T-helper 1 cell treated with Interleukin-12 subunit alpha and Interleukin-12 subunit beta and Interleukin-4 antibody, amounts not matched to agents 30 μg/mL and 1 μg/mL, for 36 hours (primary cell): ENCODE data around the gene BCAM.
"Not testable (repeated sequence)": the region's sequence is repeated elsewhere in the genome, so short reads cannot be mapped to it uniquely, and the experiment has no call there.

Experiments
- H3K27ac Mint-ChIP-seq: one replicate; pipeline ENCODE4 v1.8.0; 2021; ENCODE audit warnings: mild to moderate bottlenecking, mixed read lengths
- H3K27me3 Mint-ChIP-seq: one replicate; pipeline ENCODE4 v1.8.0; 2021; ENCODE audit warnings: low read depth, mixed read lengths
- H3K36me3 Mint-ChIP-seq: one replicate; pipeline ENCODE4 v1.8.0; 2021; ENCODE audit warnings: low read depth, mixed read lengths
- H3K4me1 Mint-ChIP-seq: one replicate; pipeline ENCODE4 v1.8.0; 2021; ENCODE audit warnings: low read depth, mixed read lengths
- H3K4me3 Mint-ChIP-seq: one replicate; pipeline ENCODE4 v1.8.0; 2021; ENCODE audit warnings: mild to moderate bottlenecking, moderate library complexity, mixed read lengths
- H3K9me3 Mint-ChIP-seq: one replicate; pipeline ENCODE4 v1.8.0; 2021; ENCODE audit warnings: mixed read lengths

Gene BCAM, protein sequence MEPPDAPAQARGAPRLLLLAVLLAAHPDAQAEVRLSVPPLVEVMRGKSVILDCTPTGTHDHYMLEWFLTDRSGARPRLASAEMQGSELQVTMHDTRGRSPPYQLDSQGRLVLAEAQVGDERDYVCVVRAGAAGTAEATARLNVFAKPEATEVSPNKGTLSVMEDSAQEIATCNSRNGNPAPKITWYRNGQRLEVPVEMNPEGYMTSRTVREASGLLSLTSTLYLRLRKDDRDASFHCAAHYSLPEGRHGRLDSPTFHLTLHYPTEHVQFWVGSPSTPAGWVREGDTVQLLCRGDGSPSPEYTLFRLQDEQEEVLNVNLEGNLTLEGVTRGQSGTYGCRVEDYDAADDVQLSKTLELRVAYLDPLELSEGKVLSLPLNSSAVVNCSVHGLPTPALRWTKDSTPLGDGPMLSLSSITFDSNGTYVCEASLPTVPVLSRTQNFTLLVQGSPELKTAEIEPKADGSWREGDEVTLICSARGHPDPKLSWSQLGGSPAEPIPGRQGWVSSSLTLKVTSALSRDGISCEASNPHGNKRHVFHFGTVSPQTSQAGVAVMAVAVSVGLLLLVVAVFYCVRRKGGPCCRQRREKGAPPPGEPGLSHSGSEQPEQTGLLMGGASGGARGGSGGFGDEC

GRCh38 chr19:44808463-44809371, at the start of gene BCAM:
Gene BCAM, plus strand, starts transcription at chr19:44809103. Its CDS starts 22 bp downstream, at chr19:44809125.
- Mint-ChIP-seq H3K4me1 (no peaks in the 10 kb centered on the region), H3K27ac (no peak within 1 kb of the TSS), H3K4me3 (no peak within 1 kb of the TSS), H3K9me3 (no peaks in the 10 kb centered on the region), H3K27me3 (peaks cover 24% of the 10 kb centered on the region), H3K36me3 (no peaks in the 10 kb centered on the region)

GRCh38 chr19:44762038-44762437, 46.9 kb upstream of the BCAM start:
- Mint-ChIP-seq H3K9me3 (no peaks in the 10 kb centered on the region), H3K4me1 (peaks cover 24% of the 10 kb centered on the region), H3K27me3 (no peaks in the 10 kb centered on the region), H3K4me3 (no peak overlapping the region), H3K27ac (peak overlapping the region; percentile 71), H3K36me3 (peaks cover 33% of the 10 kb centered on the region)

DNA sequence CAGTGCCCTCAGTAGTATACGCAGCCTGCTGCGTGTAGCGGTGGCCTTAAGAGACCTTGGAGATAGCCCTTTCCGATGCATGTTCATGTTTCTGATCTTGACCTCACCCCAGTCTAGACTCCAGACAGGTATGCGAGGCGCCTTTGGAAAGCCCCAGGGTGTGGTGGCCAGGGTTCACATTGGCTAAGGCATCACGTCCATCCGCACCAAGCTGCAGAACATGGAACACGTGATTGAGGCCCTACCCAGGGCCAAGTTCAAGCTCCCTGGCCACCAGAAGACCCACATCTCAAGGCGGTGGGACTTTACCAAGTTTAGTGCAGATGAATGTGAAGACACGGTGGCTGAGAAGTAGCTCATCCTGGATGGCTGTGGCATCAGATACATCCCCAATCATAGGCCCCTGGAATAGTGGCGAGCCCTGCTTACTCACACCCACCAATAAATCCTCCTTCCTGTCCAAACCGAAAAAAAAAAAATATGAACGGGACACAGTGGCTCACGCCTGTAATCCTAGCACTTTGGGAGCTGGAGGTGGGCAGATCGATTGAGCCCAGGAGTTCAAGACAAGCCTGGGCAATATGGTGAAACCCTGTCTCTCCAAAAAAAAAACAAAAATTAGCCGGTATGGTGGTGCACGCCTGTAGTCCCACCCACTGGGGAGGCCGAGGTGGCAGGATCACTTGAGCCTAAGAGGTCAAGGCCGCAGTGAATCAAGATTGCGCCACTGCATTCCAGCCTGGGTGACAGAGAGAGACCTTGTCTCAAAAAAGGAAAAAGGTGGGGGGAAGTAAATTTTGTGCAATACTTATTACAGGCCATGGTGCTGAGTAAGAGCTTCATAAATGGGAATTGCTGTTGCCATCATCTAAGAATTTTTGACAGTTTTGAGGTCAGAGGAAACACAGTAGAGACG, 43.6 kb upstream of the BCAM start:
- peaks cover 15% of the 10 kb centered on the region for H3K36me3 Mint-ChIP-seq
- no peaks in the 10 kb centered on the region for H3K27me3 Mint-ChIP-seq
- H3K4me3 Mint-ChIP-seq, result no peak overlapping the region
- peaks cover 37% of the 10 kb centered on the region for H3K4me1 Mint-ChIP-seq
- peak overlapping the region; percentile 19 for H3K27ac Mint-ChIP-seq
- H3K9me3 Mint-ChIP-seq, result no peaks in the 10 kb centered on the region

- peaks cover 11% of the 10 kb centered on the region for H3K36me3 Mint-ChIP-seq
- H3K27ac Mint-ChIP-seq, result no peak overlapping the region
- H3K4me3 Mint-ChIP-seq, result no peak overlapping the region
- no peaks in the 10 kb centered on the region for H3K9me3 Mint-ChIP-seq
- no peaks in the 10 kb centered on the region for H3K27me3 Mint-ChIP-seq
- H3K4me1 Mint-ChIP-seq, result peaks cover 41% of the 10 kb centered on the region
Observed at GRCh38 chr19:44765949-44766335, 43.0 kb upstream of the BCAM start.

DNA sequence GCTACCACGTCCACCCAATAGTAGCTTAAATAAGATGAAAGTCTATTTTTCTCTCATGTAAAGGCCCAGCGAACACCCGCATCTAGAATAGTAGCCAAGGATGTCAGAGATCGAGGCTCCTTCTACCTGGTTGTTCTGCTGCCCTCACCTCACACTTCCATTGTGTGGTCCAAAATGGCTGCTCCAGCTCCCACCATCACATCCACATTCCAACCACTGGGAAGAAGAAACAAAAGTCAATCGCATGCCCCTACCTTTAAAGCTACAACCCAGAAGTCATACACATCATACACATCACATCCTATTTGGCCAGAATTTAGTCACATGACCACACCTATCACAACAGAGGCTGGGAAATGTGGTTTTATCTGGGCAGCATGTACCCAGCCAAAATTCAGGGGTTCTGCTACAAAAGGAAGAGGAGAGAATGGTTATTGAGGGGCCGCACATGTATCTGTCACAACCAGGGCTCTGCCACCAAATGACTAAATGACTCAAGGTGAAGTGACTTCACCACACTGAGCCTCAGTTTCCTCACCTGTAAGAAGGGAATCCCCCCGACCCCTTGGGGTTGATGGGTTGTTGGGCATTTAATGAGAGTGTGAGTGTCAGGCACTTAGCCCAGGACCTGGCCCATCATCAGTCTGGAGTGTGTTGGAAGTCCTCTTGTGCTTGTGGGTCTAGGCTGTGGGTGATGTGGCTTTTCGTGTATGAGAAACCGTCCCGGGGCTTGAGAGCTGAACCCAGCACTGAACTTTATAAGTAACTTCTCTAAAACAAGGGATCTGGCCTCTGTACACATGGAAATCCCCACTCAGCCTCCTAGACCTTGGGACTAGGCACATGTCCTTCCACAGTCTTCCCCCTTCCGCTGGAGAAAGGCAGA, 41.4 kb upstream of the BCAM start:
- no peaks in the 10 kb centered on the region for H3K27me3 Mint-ChIP-seq
- peaks cover 8% of the 10 kb centered on the region for H3K36me3 Mint-ChIP-seq
- peak overlapping the region; percentile 6 for H3K4me3 Mint-ChIP-seq
- H3K9me3 Mint-ChIP-seq, result no peaks in the 10 kb centered on the region
- H3K4me1 Mint-ChIP-seq, result peaks cover 39% of the 10 kb centered on the region
- no peak overlapping the region for H3K27ac Mint-ChIP-seq

DNA sequence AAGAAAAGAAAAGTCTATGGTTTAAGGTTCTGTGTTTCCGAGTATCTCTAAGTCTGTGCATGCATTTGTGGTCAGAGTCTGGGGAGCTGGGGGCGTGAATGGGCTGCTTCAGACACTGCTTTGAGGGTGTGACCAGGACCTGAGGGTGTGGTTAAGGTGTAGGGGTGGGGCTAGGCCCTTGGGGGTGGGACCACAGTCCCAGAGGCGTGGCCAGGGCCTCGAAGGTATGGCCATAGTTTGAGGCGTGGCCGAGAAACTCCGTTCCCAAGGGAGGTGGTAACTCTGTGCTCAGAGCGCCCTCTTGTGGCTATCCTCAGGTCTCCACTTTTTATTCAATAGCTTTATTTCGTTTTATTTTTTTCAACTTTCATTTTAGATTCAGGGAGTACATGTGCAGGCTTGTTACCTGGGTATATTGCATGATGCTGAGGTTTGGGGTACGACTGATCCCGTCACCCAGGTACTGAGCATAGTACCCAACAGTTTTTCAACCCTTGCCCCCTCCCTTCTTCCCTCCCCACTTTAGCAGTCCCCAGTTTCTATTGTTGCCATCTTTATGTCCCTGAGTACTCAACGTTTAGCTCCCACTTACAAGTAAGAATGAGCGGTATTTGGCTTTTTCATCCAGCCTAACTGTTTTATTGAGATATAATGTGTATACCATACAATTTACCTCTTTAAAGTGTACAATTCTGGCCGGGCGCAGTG, 38.2 kb upstream of the BCAM start:
- H3K27me3 Mint-ChIP-seq, result no peaks in the 10 kb centered on the region

DNA sequence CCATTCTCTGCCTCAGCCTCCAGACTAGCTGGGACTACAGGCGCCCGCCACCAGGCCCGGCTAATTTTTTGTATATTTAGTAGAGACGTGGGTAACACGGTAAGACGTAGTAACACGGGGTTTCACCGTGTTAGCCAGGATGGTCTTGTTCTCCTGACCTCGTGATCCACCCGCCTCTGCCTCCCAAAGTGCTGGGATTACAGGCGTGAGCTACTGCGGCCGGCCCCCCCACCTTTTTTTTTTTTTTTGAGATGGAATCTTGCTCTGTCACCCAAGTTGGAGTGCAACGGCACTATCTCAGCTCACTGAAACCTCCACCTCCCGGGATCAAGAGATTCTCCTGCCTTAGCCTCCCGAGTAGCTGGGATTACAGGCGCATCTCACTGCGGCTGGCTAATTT, 36.8 kb upstream of the BCAM start:
- H3K9me3 Mint-ChIP-seq, H3K27ac Mint-ChIP-seq, H3K27me3 Mint-ChIP-seq, H3K36me3 Mint-ChIP-seq, H3K4me3 Mint-ChIP-seq: not testable (repeated sequence)
- peaks cover 29% of the 10 kb centered on the region for H3K4me1 Mint-ChIP-seq

More for the DNA sequence above, 38.2 kb upstream of the BCAM start:
- Mint-ChIP-seq H3K36me3 (no peaks in the 10 kb centered on the region), H3K4me1 (peaks cover 30% of the 10 kb centered on the region), H3K4me3 (peak overlapping the region; percentile 66), H3K27ac (peak overlapping the region; percentile 47), H3K9me3 (no peaks in the 10 kb centered on the region)

GRCh38 chr19:44772959-44773358, 35.9 kb upstream of the BCAM start:
- Mint-ChIP-seq H3K4me3 (no peak overlapping the region), H3K4me1 (peaks cover 21% of the 10 kb centered on the region), H3K27ac (no peak overlapping the region), H3K36me3 (no peaks in the 10 kb centered on the region), H3K9me3 (no peaks in the 10 kb centered on the region), H3K27me3 (peaks cover 3% of the 10 kb centered on the region)

GRCh38 chr19:44775676-44776240, 33.1 kb upstream of the BCAM start:
- H3K36me3 Mint-ChIP-seq, result no peaks in the 10 kb centered on the region
- no peaks in the 10 kb centered on the region for H3K9me3 Mint-ChIP-seq
- H3K4me1 Mint-ChIP-seq, result peaks cover 2% of the 10 kb centered on the region
- H3K27ac Mint-ChIP-seq, result no peak overlapping the region
- H3K27me3 Mint-ChIP-seq, result peaks cover 3% of the 10 kb centered on the region
- no peak overlapping the region for H3K4me3 Mint-ChIP-seq

DNA sequence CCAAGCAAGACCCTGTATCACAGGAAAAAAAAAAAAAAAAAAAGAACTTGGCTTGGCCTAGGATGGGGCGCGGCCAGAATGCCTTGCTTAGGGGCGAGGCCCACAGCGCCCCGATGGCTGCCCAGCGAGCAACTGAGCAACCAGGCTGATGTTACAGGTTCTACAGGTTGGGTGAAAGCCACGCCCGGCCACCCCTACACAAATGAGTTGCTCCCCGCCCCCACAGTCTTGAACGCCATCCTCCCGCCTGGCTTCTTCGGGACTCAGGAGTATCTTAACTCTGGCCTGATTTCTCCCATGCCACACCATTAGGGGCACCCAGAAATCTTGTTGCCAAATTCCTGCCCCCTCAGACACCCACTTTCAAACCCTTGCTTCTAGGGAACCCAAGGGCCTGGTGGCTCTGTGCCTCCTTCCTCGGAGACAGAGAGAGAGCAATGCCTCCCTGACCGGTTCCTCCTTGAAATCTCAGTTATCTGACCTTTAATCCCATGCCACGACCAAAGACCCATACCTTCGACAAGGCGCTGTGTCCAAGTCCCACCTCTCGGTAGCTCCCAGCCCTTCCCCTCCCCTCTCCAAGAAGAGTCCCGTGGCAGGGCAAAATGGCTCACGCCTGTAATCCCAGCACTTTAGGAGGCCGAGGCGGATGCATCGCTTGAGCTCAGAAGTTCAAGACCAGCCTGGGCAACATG, 32.4 kb upstream of the BCAM start:
- Mint-ChIP-seq H3K4me3 (no peak overlapping the region), H3K36me3 (no peaks in the 10 kb centered on the region), H3K27me3 (peaks cover 3% of the 10 kb centered on the region), H3K27ac (no peak overlapping the region), H3K4me1 (no peaks in the 10 kb centered on the region), H3K9me3 (no peaks in the 10 kb centered on the region)

DNA sequence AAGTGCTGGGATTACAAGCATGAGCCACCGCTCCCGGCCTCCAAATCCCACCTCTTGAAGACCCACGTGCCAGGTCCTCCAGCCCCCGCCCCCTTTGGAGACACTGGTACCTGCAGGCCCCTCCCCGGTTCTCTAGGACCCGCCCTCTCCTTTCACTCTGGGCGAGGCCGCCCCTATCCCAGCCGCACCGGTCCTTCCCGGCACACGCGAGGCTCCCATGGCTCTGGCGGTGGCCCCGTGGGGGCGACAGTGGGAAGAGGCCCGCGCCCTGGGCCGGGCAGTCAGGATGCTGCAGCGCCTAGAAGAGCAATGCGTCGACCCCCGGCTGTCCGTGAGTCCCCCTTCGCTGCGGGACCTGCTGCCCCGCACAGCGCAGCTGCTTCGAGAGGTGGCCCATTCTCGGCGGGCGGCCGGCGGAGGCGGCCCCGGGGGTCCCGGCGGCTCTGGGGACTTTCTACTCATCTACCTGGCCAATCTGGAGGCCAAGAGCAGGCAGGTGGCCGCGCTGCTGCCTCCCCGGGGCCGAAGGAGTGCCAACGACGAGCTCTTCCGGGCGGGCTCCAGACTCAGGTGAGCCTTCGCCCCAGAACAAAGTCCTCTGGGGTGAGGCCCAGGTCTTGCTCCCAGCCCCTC, 31.1 kb upstream of the BCAM start, which contains the start of gene CBLC:
Gene CBLC (plus strand): TSS at position 176 of the 633 bp plus-strand sequence. CDS start 42 bp downstream, at position 218.
- Mint-ChIP-seq H3K9me3 (no peaks in the 10 kb centered on the region), H3K27ac (no peak within 1 kb of the TSS), H3K4me3 (no peak within 1 kb of the TSS), H3K27me3 (peaks cover 3% of the 10 kb centered on the region), H3K36me3 (no peaks in the 10 kb centered on the region), H3K4me1 (no peaks in the 10 kb centered on the region)
